HepG2 (cell line): ENCODE data around the gene BMI1. TPM values are rescaled to one million over a fixed set of nuclear protein-coding genes. Genes with fewer than 3 reads are reported as not detected.
A peak's percentile ranks its signal among the peaks of the same experiment; 100 is the strongest.

Source experiments
- CEBPZ ChIP-seq: IDR thresholded peaks from 2 replicates; pipeline ENCODE4 v1.6.1; 2012; ENCODE audit warnings: low read length, improper control_type of control experiment
- FOXC1 ChIP-seq: sonication (generic); formaldehyde crosslinking; IDR thresholded peaks from 2 replicates; pipeline ENCODE4 v1.8.0; 2022; ENCODE audit warnings: mild to moderate bottlenecking, missing genetic modification reagents, borderline replicate concordance
- LCORL ChIP-seq, 2 experiments: fragments of 450-650 bp in 1 of 2; sonication (generic) in 1 of 2; formaldehyde crosslinking in 1 of 2; IDR thresholded peaks; 2 replicates each; pipeline versions ENCODE4 v1.5.0 to v1.6.1; 2017 to 2020; ENCODE audit warnings: antibody characterized with exemption in 1 of 2, missing genetic modification reagents in 1 of 2
- PBX2 ChIP-seq: IDR thresholded peaks from 2 replicates; pipeline ENCODE4 v1.6.1; 2016; ENCODE audit warnings: control low read depth
- PHF8 ChIP-seq: sonication (generic); formaldehyde crosslinking; IDR thresholded peaks from 2 replicates; pipeline ENCODE4 v1.5.0; 2020; ENCODE audit warnings: missing genetic modification reagents
- PRMT3 ChIP-seq: sonication (generic); formaldehyde crosslinking; IDR thresholded peaks from 2 replicates; pipeline ENCODE4 v1.8.1; 2022; ENCODE audit warnings: low read depth, mild to moderate bottlenecking, moderate library complexity, missing genetic modification reagents, borderline replicate concordance
- RARG ChIP-seq: sonication (generic); formaldehyde crosslinking; IDR thresholded peaks from 2 replicates; pipeline ENCODE4 v1.4.0; 2020; ENCODE audit warnings: low read depth, mild to moderate bottlenecking, missing genetic modification reagents
- SIX1 ChIP-seq: sonication (generic); formaldehyde crosslinking; IDR thresholded peaks from 2 replicates; pipeline ENCODE4 v1.4.0; 2020; ENCODE audit warnings: missing genetic modification reagents, borderline replicate concordance
- SMAD9 ChIP-seq: sonication (generic); formaldehyde crosslinking; IDR thresholded peaks from 2 replicates; pipeline ENCODE4 v1.5.1; 2020; ENCODE audit warnings: mild to moderate bottlenecking, missing genetic modification reagents
- SUZ12 ChIP-seq: fragments of 150-350 bp; IDR thresholded peaks from 2 replicates; pipeline ENCODE4 v1.6.1; 2014; ENCODE audit warnings: low read depth, low read length
- THAP11 ChIP-seq: IDR thresholded peaks from 2 replicates; pipeline ENCODE4 v1.6.1; 2016; ENCODE audit warnings: missing biosample characterization, missing genetic modification reagents
- TMF1 ChIP-seq: sonication (generic); formaldehyde crosslinking; IDR thresholded peaks from 2 replicates; pipeline ENCODE4 v1.8.1; 2022; ENCODE audit warnings: low read depth, missing genetic modification reagents
- ZFP37 ChIP-seq: sonication (generic); formaldehyde crosslinking; IDR thresholded peaks from 2 replicates; pipeline ENCODE4 v1.4.0; 2020; ENCODE audit warnings: missing genetic modification reagents, borderline replicate concordance
- ZNF354B ChIP-seq: sonication (generic); formaldehyde crosslinking; IDR thresholded peaks from 2 replicates; pipeline ENCODE4 v1.8.0; 2022; ENCODE audit warnings: mild to moderate bottlenecking, missing genetic modification reagents
- ZNF746 ChIP-seq: sonication (generic); formaldehyde crosslinking; IDR thresholded peaks from 2 replicates; pipeline ENCODE4 v1.8.0; 2022; ENCODE audit warnings: mild to moderate bottlenecking, missing genetic modification reagents
- ZSCAN22 ChIP-seq: sonication (generic); formaldehyde crosslinking; IDR thresholded peaks from 2 replicates; pipeline ENCODE4 v1.4.0; 2020; ENCODE audit warnings: mild to moderate bottlenecking, missing genetic modification reagents
- polyA plus RNA-seq, 8 experiments: library from polyadenylated mRNA; depleted of rRNA in 3 of 8; stranded (reverse) in 7 of 8; unstranded in 1 of 8; fragments of >200 nt; fragmentation: Illumina TruSeq in 4 of 8; extraction: Trizol in 4 of 8; gene quantifications; 2 replicates each; pipeline versions ENCODE4 v1.2.1 to v1.2.3, GENCODE V29; 2011 to 2016; ENCODE audit warnings: low read depth in 4 of 8, missing spikeins in 1 of 8, mixed read lengths in 1 of 8; ENCODE audit not compliant: insufficient read depth in 1 of 8
- total RNA-seq, 5 experiments: library from RNA; depleted of rRNA; stranded (reverse); fragments of >200 nt; fragmentation: Illumina TruSeq; extraction: Trizol; gene quantifications; 2 replicates each; pipeline ENCODE4 v1.2.3, GENCODE V29; 2016; ENCODE audit warnings: low read depth in 1 of 5
- TF ChIP-seq, protein P1 (sequence below): sonication (generic); formaldehyde crosslinking; IDR thresholded peaks from 2 replicates; pipeline ENCODE4 v1.5.1; 2020; ENCODE audit warnings: mild to moderate bottlenecking, moderate library complexity, missing genetic modification reagents
- TF ChIP-seq, protein P2 (sequence below): sonication (generic); formaldehyde crosslinking; IDR thresholded peaks from 2 replicates; pipeline ENCODE4 v1.8.0; 2022; ENCODE audit warnings: low read depth, missing genetic modification reagents
- TF ChIP-seq, protein P3 (sequence below): sonication (generic); formaldehyde crosslinking; IDR thresholded peaks from 2 replicates; pipeline ENCODE4 v1.8.1; 2023; ENCODE audit warnings: mild to moderate bottlenecking, inconsistent platforms, moderate library complexity, missing genetic modification reagents, borderline replicate concordance

Gene BMI1
- total and polyA plus RNA-seq, 2 of the 13 experiments (the other 11 are each of a cell fraction or from before 2014, with no cell fraction given) = 30.5 to 44.0 TPM

GRCh38 chr10:22315455-22316285 is 5.2 kb upstream of the BMI1 start (continued):
- TF ChIP-seq SUZ12 (no peak), ZFP37 (CRISPR knock-in tag) (no peak), PHF8 (peak; percentile 71; the same call in 1 of the 2 replicates), CEBPZ (no peak), ZSCAN22 (no peak), LCORL (IDR thresholded peaks at IDR 0.05) (no peak), LCORL (CRISPR knock-in tag; IDR thresholded peaks at IDR 0.05) (peak; percentile 18; the same call in 1 of the 2 replicates), SMAD9 (CRISPR knock-in tag) (no peak), ZNF746 (no peak; the same call in 1 of the 2 replicates), ZNF354B (CRISPR knock-in tag) (no peak), THAP11 (CRISPR knock-in tag) (no peak), PRMT3 (CRISPR knock-in tag) (no peak), SIX1 (CRISPR knock-in tag) (no peak), FOXC1 (CRISPR knock-in tag) (peak; percentile 33; the same call in 1 of the 2 replicates), TMF1 (CRISPR knock-in tag) (no peak), PBX2 (CRISPR knock-in tag) (no peak), RARG (CRISPR knock-in tag) (no peak)
- TF ChIP-seq, protein P1, sequence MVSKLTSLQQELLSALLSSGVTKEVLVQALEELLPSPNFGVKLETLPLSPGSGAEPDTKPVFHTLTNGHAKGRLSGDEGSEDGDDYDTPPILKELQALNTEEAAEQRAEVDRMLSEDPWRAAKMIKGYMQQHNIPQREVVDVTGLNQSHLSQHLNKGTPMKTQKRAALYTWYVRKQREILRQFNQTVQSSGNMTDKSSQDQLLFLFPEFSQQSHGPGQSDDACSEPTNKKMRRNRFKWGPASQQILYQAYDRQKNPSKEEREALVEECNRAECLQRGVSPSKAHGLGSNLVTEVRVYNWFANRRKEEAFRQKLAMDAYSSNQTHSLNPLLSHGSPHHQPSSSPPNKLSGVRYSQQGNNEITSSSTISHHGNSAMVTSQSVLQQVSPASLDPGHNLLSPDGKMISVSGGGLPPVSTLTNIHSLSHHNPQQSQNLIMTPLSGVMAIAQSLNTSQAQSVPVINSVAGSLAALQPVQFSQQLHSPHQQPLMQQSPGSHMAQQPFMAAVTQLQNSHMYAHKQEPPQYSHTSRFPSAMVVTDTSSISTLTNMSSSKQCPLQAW = 0 out of 2 replicates have a peak, but pooled peaks have one; percentile 8
- TF ChIP-seq, protein P2, sequence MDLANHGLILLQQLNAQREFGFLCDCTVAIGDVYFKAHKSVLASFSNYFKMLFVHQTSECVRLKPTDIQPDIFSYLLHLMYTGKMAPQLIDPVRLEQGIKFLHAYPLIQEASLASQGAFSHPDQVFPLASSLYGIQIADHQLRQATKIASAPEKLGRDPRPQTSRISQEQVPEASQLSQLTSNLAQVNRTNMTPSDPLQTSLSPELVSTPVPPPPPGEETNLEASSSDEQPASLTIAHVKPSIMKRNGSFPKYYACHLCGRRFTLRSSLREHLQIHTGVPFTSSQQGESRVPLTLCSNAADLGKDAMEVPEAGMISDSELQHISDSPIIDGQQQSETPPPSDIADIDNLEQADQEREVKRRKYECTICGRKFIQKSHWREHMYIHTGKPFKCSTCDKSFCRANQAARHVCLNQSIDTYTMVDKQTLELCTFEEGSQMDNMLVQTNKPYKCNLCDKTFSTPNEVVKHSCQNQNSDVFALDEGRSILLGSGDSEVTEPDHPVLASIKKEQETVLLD (CRISPR knock-in tag) = 0 out of 2 replicates have a peak, but pooled peaks have one; percentile 20
- TF ChIP-seq, protein P3, sequence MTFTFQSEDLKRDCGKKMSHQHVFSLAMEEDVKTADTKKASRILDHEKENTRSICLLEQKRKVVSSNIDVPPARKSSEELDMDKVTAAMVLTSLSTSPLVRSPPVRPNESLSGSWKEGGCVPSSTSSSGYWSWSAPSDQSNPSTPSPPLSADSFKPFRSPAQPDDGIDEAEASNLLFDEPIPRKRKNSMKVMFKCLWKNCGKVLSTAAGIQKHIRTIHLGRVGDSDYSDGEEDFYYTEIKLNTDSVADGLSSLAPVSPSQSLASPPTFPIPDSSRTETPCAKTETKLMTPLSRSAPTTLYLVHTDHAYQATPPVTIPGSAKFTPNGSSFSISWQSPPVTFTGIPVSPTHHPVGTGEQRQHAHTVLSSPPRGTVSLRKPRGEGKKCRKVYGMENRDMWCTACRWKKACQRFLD (CRISPR knock-in tag) = no peak
